HCT116 (cell line): Measurements from ENCODE around the gene DAPK1. TPM values are rescaled to one million over a fixed set of nuclear protein-coding genes. Genes with fewer than 3 reads are reported as not detected.

ENCODE experiments used
- ATAC-seq: fragments of 200-7000 bp; cut with Tn5 transposase; 2 replicates; pipeline ENCODE4 v1.9.1; 2020; ENCODE audit warnings: mild to moderate bottlenecking, moderate library complexity
- BruUV-seq: library from RNA; stranded (reverse); fragments of 400-500 nt; replicated peaks from 2 replicates; lab custom pipeline; 2021; lab: Mats Ljungman, UMichigan
- CTCF ChIA-PET: fragments of 300-600 bp; sonication (Branson Sonifier 250); formaldehyde crosslinking; loops from one replicate; lab custom pipeline; 2021; ENCODE audit warnings: antibody characterized with exemption; lab: Charles Lee
- POLR2A ChIA-PET: fragments of 300-600, 350-600 bp; sonication (Branson Sonifier 250); formaldehyde crosslinking; loops from one replicate; lab custom pipeline; 2021; ENCODE audit warnings: antibody characterized with exemption; lab: Charles Lee
- RAD21 ChIA-PET, 2 experiments: fragments of 300-600 bp; sonication (Branson Sonifier 250); formaldehyde crosslinking; loops; one replicate each; lab custom pipeline; 2023; ENCODE audit warnings: low total read pairs in 2 of 2; ENCODE audit not compliant: uncharacterized antibody in 2 of 2, unreplicated experiment in 2 of 2, low non-redundant PET in 1 of 2; lab: Charles Lee
- DNase-seq: peaks from one replicate; pipeline ENCODE4 v3.0.0-alpha.2; 2010; ENCODE audit warnings: low read depth, low spot score
- H2AFZ ChIP-seq: fragments of 200-600 bp; shearing (Covaris generic), sonication (generic); 2 replicates; pipeline ENCODE4 v1.6.1; 2017; ENCODE audit warnings: low read depth, mixed run types, mixed read lengths, antibody characterized with exemption, low read length; ENCODE audit not compliant: poor library complexity, severe bottlenecking
- H3K27ac ChIP-seq: 2 replicates; pipeline ENCODE4 v1.5.1; 2012; ENCODE audit warnings: low read depth, low read length
- H3K27me3 ChIP-seq: fragments of 200-600 bp; sonication (generic); 2 replicates; pipeline ENCODE4 v1.6.1; 2016; ENCODE audit warnings: mixed run types, low read length, mixed read lengths; ENCODE audit not compliant: insufficient read depth
- H3K36me3 ChIP-seq, 2 experiments: fragments of 200-500 bp in 1 of 2; fragments of 200-600 bp in 1 of 2; sonication (Bioruptor generic) in 1 of 2; sonication (generic) in 1 of 2; 2 replicates each; pipeline versions ENCODE4 v1.5.1 to v1.6.1; 2014 to 2016; ENCODE audit warnings: low read length in 2 of 2, inconsistent platforms in 1 of 2, mixed read lengths in 1 of 2, mixed run types in 1 of 2; ENCODE audit not compliant: insufficient read depth in 2 of 2, control insufficient read depth in 1 of 2
- H3K4me1 ChIP-seq, 2 experiments: fragments of 200-600 bp in 1 of 2; sonication (generic) in 1 of 2; 2 replicates each; pipeline versions ENCODE4 v1.5.1 to v1.6.1; 2012 to 2017; ENCODE audit warnings: low read length in 2 of 2, inconsistent platforms in 1 of 2, mild to moderate bottlenecking in 1 of 2, mixed read lengths in 1 of 2, mixed run types in 1 of 2, moderate library complexity in 1 of 2; ENCODE audit not compliant: insufficient read depth in 2 of 2, control insufficient read depth in 1 of 2
- H3K4me2 ChIP-seq: fragments of 200-600 bp; sonication (generic); 2 replicates; pipeline ENCODE4 v1.6.1; 2017; ENCODE audit warnings: mixed run types, low read length, mixed read lengths
- H3K4me3 ChIP-seq, 2 experiments: fragments of 200-600 bp in 1 of 2; sonication (generic) in 1 of 2; replicated peaks in 1 of 2; 2 replicates each; pipeline ENCODE4 v1.5.1; 2011 to 2016; ENCODE audit warnings: low read length in 2 of 2, control low read depth in 1 of 2, low read depth in 1 of 2, mild to moderate bottlenecking in 1 of 2, mixed read lengths in 1 of 2, mixed run types in 1 of 2
- H3K79me2 ChIP-seq: fragments of 200-600 bp; sonication (generic); 2 replicates; pipeline ENCODE4 v1.6.1; 2017; ENCODE audit warnings: mild to moderate bottlenecking, mixed run types, low read length, moderate library complexity, mixed read lengths; ENCODE audit not compliant: insufficient read depth
- H3K9ac ChIP-seq: fragments of 200-600 bp; sonication (generic); 2 replicates; pipeline ENCODE4 v1.6.1; 2016; ENCODE audit warnings: low read length, mixed read lengths
- H3K9me2 ChIP-seq: fragments of 200-600 bp; sonication (generic), shearing (Covaris generic); 2 replicates; pipeline ENCODE4 v1.6.1; 2017; ENCODE audit warnings: mixed run types, mild to moderate bottlenecking, moderate library complexity; ENCODE audit not compliant: insufficient read depth
- H3K9me3 ChIP-seq, 2 experiments: fragments of 200-500 bp in 1 of 2; fragments of 200-600 bp in 1 of 2; sonication (Bioruptor generic) in 1 of 2; sonication (generic) in 1 of 2; 2 replicates each; pipeline ENCODE4 v1.6.1; 2014 to 2017; ENCODE audit warnings: low read length in 2 of 2, mixed read lengths in 2 of 2, inconsistent platforms in 1 of 2, low read depth in 1 of 2, mild to moderate bottlenecking in 1 of 2, mixed run types in 1 of 2, moderate library complexity in 1 of 2; ENCODE audit not compliant: control insufficient read depth in 1 of 2, insufficient read depth in 1 of 2
- H4K20me1 ChIP-seq: fragments of 200-600 bp; sonication (generic), shearing (Covaris generic); 2 replicates; pipeline ENCODE4 v1.6.1; 2017; ENCODE audit warnings: mixed run types, mild to moderate bottlenecking, moderate library complexity; ENCODE audit not compliant: insufficient read depth
- ATF3 ChIP-seq: IDR thresholded peaks from 2 replicates; pipeline ENCODE4 v1.6.1; 2012
- CBX3 ChIP-seq: IDR thresholded peaks from 2 replicates; pipeline ENCODE4 v1.6.1; 2012; ENCODE audit warnings: low read depth
- CEBPB ChIP-seq: IDR thresholded peaks from 2 replicates; pipeline ENCODE4 v1.6.1; 2012; ENCODE audit warnings: low read depth
- EGR1 ChIP-seq: IDR thresholded peaks from 2 replicates; pipeline ENCODE4 v1.6.1; 2012; ENCODE audit warnings: low read depth
- ELF1 ChIP-seq: IDR thresholded peaks from 2 replicates; pipeline ENCODE4 v1.6.1; 2012; ENCODE audit warnings: low read depth, borderline replicate concordance
- EZH2 ChIP-seq: fragments of 200-600 bp; sonication (generic); IDR thresholded peaks from 2 replicates; pipeline ENCODE4 v1.6.1; 2017; ENCODE audit warnings: antibody characterized with exemption, mixed run types
- EZH2phosphoT487 ChIP-seq: fragments of 200-600 bp; IDR thresholded peaks from 2 replicates; pipeline ENCODE4 v1.6.1; 2018; ENCODE audit warnings: antibody characterized with exemption, borderline replicate concordance
- FOSL1 ChIP-seq: IDR thresholded peaks from 2 replicates; pipeline ENCODE4 v1.6.1; 2012; ENCODE audit warnings: low read depth
- JUND ChIP-seq: IDR thresholded peaks from 2 replicates; pipeline ENCODE4 v1.6.1; 2012
- MAX ChIP-seq: IDR thresholded peaks from 2 replicates; pipeline ENCODE4 v1.6.1; 2012
- POLR2A ChIP-seq: IDR thresholded peaks from 2 replicates; pipeline ENCODE4 v1.7.0; 2011; ENCODE audit warnings: borderline replicate concordance; ENCODE audit not compliant: insufficient read depth, insufficient read length; ENCODE audit errors: extremely low read depth
- RAD21 ChIP-seq: IDR thresholded peaks from 2 replicates; pipeline ENCODE4 v1.6.1; 2012; ENCODE audit warnings: low read depth, mild to moderate bottlenecking
- REST ChIP-seq: IDR thresholded peaks from 2 replicates; pipeline ENCODE4 v1.6.1; 2012; ENCODE audit warnings: low read depth
- SP1 ChIP-seq: IDR thresholded peaks from 2 replicates; pipeline ENCODE4 v1.6.1; 2012; ENCODE audit warnings: low read depth
- TCF7L2 ChIP-seq: IDR thresholded peaks from 2 replicates; pipeline ENCODE4 v1.7.0; 2011; ENCODE audit warnings: borderline replicate concordance, inconsistent platforms; ENCODE audit not compliant: insufficient read depth, insufficient read length; ENCODE audit errors: extremely low read depth
- YY1 ChIP-seq: IDR thresholded peaks from 2 replicates; pipeline ENCODE4 v1.6.1; 2011; ENCODE audit warnings: low read length, low read depth, moderate library complexity, mild to moderate bottlenecking; ENCODE audit not compliant: insufficient replicate concordance; ENCODE audit errors: extremely low read depth
- ZBTB33 ChIP-seq: IDR thresholded peaks from 2 replicates; pipeline ENCODE4 v1.6.1; 2011; ENCODE audit warnings: mild to moderate bottlenecking, low read length, moderate library complexity; ENCODE audit not compliant: insufficient replicate concordance; ENCODE audit errors: extremely low read depth
- ZFX ChIP-seq: fragments of 450-650 bp; IDR thresholded peaks from 2 replicates; pipeline ENCODE4 v1.6.1; 2017
- ZNF274 ChIP-seq: fragments of 200-500 bp; sonication (Bioruptor generic); IDR thresholded peaks from 2 replicates; pipeline ENCODE4 v1.6.1; 2014; ENCODE audit warnings: mild to moderate bottlenecking, low read depth, low read length, inconsistent platforms
- intact Hi-C: fragments of 100-400 bp; cut with micrococcal nuclease; formaldehyde crosslinking; loops from 2 replicates; pipeline ENCODE4 v1.10.0; 2022
- total RNA-seq: library from RNA; stranded (reverse); gene quantifications from one replicate; pipeline ENCODE4 v1.2.1, GENCODE V29; 2021; ENCODE audit not compliant: unreplicated experiment

Gene DAPK1
- total RNA-seq, 1 experiment from 2014 or later = 5.6 TPM

GRCh38 chr9:87648606-87649005 is 150.9 kb downstream of the DAPK1 start:
- Histone ChIP-seq H3K4me3 (no peak overlapping the region), H4K20me1 (no peaks in the 10 kb centered on the region), H2AFZ (no peak overlapping the region), H3K79me2 (no peaks in the 10 kb centered on the region), H3K4me1 (no peaks in the 10 kb centered on the region), H3K4me2 (no peak overlapping the region), H3K9me3 (no peaks in the 10 kb centered on the region), H3K36me3 (no peaks in the 10 kb centered on the region), H3K27ac (no peak overlapping the region), H3K9me2 (no peaks in the 10 kb centered on the region), H3K9ac (no peak overlapping the region), H3K27me3 (no peaks in the 10 kb centered on the region)
- DNase-seq = no peak
- no peak for ATAC-seq
- CTCF ChIA-PET = no interaction called here
- RAD21 ChIA-PET = no interaction called here
- BruUV-seq = no TSS peak
- intact Hi-C loops = no loop called here
- no peak for TF ChIP-seq CEBPB
- no peak for TF ChIP-seq REST
- no peak for TF ChIP-seq RAD21
- no peak for TF ChIP-seq CBX3
- TF ChIP-seq ATF3 = no peak
- TF ChIP-seq TCF7L2 = no peak
- TF ChIP-seq ZBTB33 = no peak
- TF ChIP-seq EZH2phosphoT487 = no peak
- no peak for TF ChIP-seq MAX
- TF ChIP-seq SP1 = no peak
- TF ChIP-seq EZH2 = no peak
- no peak for TF ChIP-seq ZFX
- no peak for TF ChIP-seq ELF1
- no peak for TF ChIP-seq YY1
- no peak for TF ChIP-seq EGR1
- TF ChIP-seq POLR2A = no peak
- no peak for TF ChIP-seq JUND
- no peak for TF ChIP-seq ZNF274
- TF ChIP-seq FOSL1 = no peak
- POLR2A ChIA-PET = no interaction called here
